ENCODE results near the gene RIT2. TPM values are rescaled to one million over a fixed set of nuclear protein-coding genes. Genes with fewer than 3 reads are reported as not detected.

The RIT2 gene
- total RNA-seq, 2 donors from 2014 or later: not detected

- no peak for DNase-seq (ENCODE audit: low spot score)
- Histone ChIP-seq H3K9me3 (no peaks in the 10 kb centered on the region), H3K4me3 (no peak overlapping the region), H3K4me1 (no peaks in the 10 kb centered on the region), H3K36me3 (no peaks in the 10 kb centered on the region), H3K27me3 (no peaks in the 10 kb centered on the region), H3K27ac (no peak overlapping the region)
- no peak for TF ChIP-seq CTCF (IDR thresholded peaks at IDR 0.05)
Measured at GRCh38 chr18:42778024-42778423, 337.5 kb downstream of the RIT2 start.

GRCh38 chr18:42773870-42774269 lies 341.6 kb downstream of the RIT2 start:
- Histone ChIP-seq H3K4me1 (no peaks in the 10 kb centered on the region), H3K4me3 (no peak overlapping the region), H3K9me3 (no peaks in the 10 kb centered on the region), H3K27ac (no peak overlapping the region), H3K36me3 (no peaks in the 10 kb centered on the region), H3K27me3 (no peaks in the 10 kb centered on the region)
- TF ChIP-seq CTCF (IDR thresholded peaks at IDR 0.05): no peak
- DNase-seq (ENCODE audit: low spot score): no peak

- Histone ChIP-seq H3K4me1 (no peaks in the 10 kb centered on the region), H3K27ac (no peak overlapping the region), H3K36me3 (no peaks in the 10 kb centered on the region), H3K27me3 (no peaks in the 10 kb centered on the region), H3K4me3 (no peak overlapping the region), H3K9me3 (no peaks in the 10 kb centered on the region)
- no peak for DNase-seq (ENCODE audit: low spot score)
- no peak for TF ChIP-seq CTCF (IDR thresholded peaks at IDR 0.05)
Measured at GRCh38 chr18:42771936-42772335, 343.5 kb downstream of the RIT2 start.

- Histone ChIP-seq H3K27me3 (no peaks in the 10 kb centered on the region), H3K4me1 (no peaks in the 10 kb centered on the region), H3K9me3 (no peaks in the 10 kb centered on the region), H3K36me3 (no peaks in the 10 kb centered on the region), H3K27ac (no peak overlapping the region), H3K4me3 (no peak overlapping the region)
- DNase-seq (ENCODE audit: low spot score): no peak
- no peak for TF ChIP-seq CTCF (IDR thresholded peaks at IDR 0.05)
Measured at GRCh38 chr18:42765302-42765701, 350.2 kb downstream of the RIT2 start.

GRCh38 chr18:42760290-42760689 lies 355.2 kb downstream of the RIT2 start:
- Histone ChIP-seq H3K4me3 (no peak overlapping the region), H3K9me3 (no peaks in the 10 kb centered on the region), H3K36me3 (no peaks in the 10 kb centered on the region), H3K27ac (no peak overlapping the region), H3K27me3 (no peaks in the 10 kb centered on the region), H3K4me1 (no peaks in the 10 kb centered on the region)
- DNase-seq (ENCODE audit: low spot score): no peak
- TF ChIP-seq CTCF (IDR thresholded peaks at IDR 0.05): no peak

GRCh38 chr18:42758852-42759251 lies 356.6 kb downstream of the RIT2 start:
- no peak for TF ChIP-seq CTCF (IDR thresholded peaks at IDR 0.05)
- Histone ChIP-seq H3K4me3 (no peak overlapping the region), H3K27ac (no peak overlapping the region), H3K36me3 (no peaks in the 10 kb centered on the region), H3K27me3 (no peaks in the 10 kb centered on the region), H3K9me3 (no peaks in the 10 kb centered on the region), H3K4me1 (no peaks in the 10 kb centered on the region)
- no peak for DNase-seq (ENCODE audit: low spot score)
